HEK293T (cell line): ENCODE results near the gene STT3A.

Experiments used
- ARNT ChIP-seq: fragments of 450-650 bp; IDR thresholded peaks from 2 replicates; pipeline ENCODE4 v1.6.1; 2017; ENCODE audit warnings: mild to moderate bottlenecking
- BHLHE40 ChIP-seq: fragments of 450-650 bp; IDR thresholded peaks from 2 replicates; pipeline ENCODE4 v1.6.1; 2016; ENCODE audit warnings: mild to moderate bottlenecking, moderate library complexity, borderline replicate concordance
- CTBP1 ChIP-seq: fragments of 450-650 bp; IDR thresholded peaks from 2 replicates; pipeline ENCODE4 v1.6.1; 2016; ENCODE audit warnings: borderline replicate concordance
- ELF4 ChIP-seq: fragments of 450-650 bp; IDR thresholded peaks from 2 replicates; pipeline ENCODE4 v1.6.1; 2017; ENCODE audit warnings: antibody characterized with exemption
- FOXA1 ChIP-seq: fragments of 450-650 bp; IDR thresholded peaks from 2 replicates; pipeline ENCODE4 v1.6.1; 2016; ENCODE audit warnings: mild to moderate bottlenecking
- FOXK2 ChIP-seq: fragments of 450-650 bp; IDR thresholded peaks from 2 replicates; pipeline ENCODE4 v1.6.1; 2016; ENCODE audit warnings: mild to moderate bottlenecking
- FOXM1 ChIP-seq: fragments of 450-650 bp; IDR thresholded peaks from 2 replicates; pipeline ENCODE4 v1.6.1; 2017; ENCODE audit warnings: mild to moderate bottlenecking, borderline replicate concordance
- HDGF ChIP-seq: fragments of 450-650 bp; IDR thresholded peaks from 2 replicates; pipeline ENCODE4 v1.6.1; 2017; ENCODE audit warnings: antibody characterized with exemption, borderline replicate concordance
- PKNOX1 ChIP-seq: fragments of 450-650 bp; IDR thresholded peaks from 2 replicates; pipeline ENCODE4 v1.6.1; 2016
- SP1 ChIP-seq: fragments of 450-650 bp; IDR thresholded peaks from 2 replicates; pipeline ENCODE4 v1.6.1; 2017
- SUZ12 ChIP-seq: fragments of 450-650 bp; IDR thresholded peaks from 2 replicates; pipeline ENCODE4 v1.6.1; 2016; ENCODE audit warnings: mild to moderate bottlenecking

- TF ChIP-seq FOXA1, result no peak
- TF ChIP-seq ELF4, result no peak
- TF ChIP-seq SP1, result no peak
- no peak for TF ChIP-seq BHLHE40
- TF ChIP-seq SUZ12, result no peak
- no peak for TF ChIP-seq CTBP1
- TF ChIP-seq PKNOX1, result no peak
- no peak for TF ChIP-seq ARNT
- TF ChIP-seq FOXK2, result no peak
- TF ChIP-seq FOXM1, result no peak
- no peak for TF ChIP-seq HDGF
Observed at GRCh38 chr11:125561924-125562323, 30.7 kb upstream of the STT3A start.
